Prostate gland (tissue), 2 donors: Measurements from ENCODE around the gene UQCR11. TPM values are rescaled to one million over a fixed set of nuclear protein-coding genes. Genes with fewer than 3 reads are reported as not detected.

Source experiments
- DNase-seq: peaks from one replicate; pipeline ENCODE4 v3.0.0-alpha.2; 2019; ENCODE audit warnings: low spot score
- H3K27ac ChIP-seq, 2 donors: fragments of 200-600 bp; sonication (generic); 2 replicates each; pipeline ENCODE4 v1.5.1; 2017 to 2019
- H3K27me3 ChIP-seq: fragments of 200-600 bp; sonication (generic); replicated peaks from 2 replicates; pipeline ENCODE4 v1.5.1; 2019; ENCODE audit not compliant: insufficient read depth
- H3K36me3 ChIP-seq, 2 donors: fragments of 200-600 bp; sonication (generic); 1 replicate in 1 of 2; 2 replicates in 1 of 2; pipeline versions ENCODE4 v1.5.1 to v1.8.1; 2017 to 2019
- H3K4me1 ChIP-seq: fragments of 200-600 bp; sonication (generic); replicated peaks from 2 replicates; pipeline ENCODE4 v1.5.1; 2019
- H3K4me3 ChIP-seq, 2 donors: fragments of 200-600 bp; sonication (generic); 2 replicates each; pipeline ENCODE4 v1.5.1; 2017 to 2019
- H3K9me3 ChIP-seq: fragments of 200-600 bp; sonication (generic); 2 replicates; pipeline ENCODE4 v1.5.1; 2017
- CTCF ChIP-seq, 4 experiments: fragments of 200-600 bp in 2 of 4; fragments of 450-650 bp in 2 of 4; sonication (generic) in 2 of 4; IDR thresholded peaks; 1 replicate in 3 of 4; 2 replicates in 1 of 4; pipeline ENCODE4 v1.5.1; 2016 to 2019; ENCODE audit warnings: antibody characterized with exemption in 4 of 4, mild to moderate bottlenecking in 2 of 4, moderate library complexity in 2 of 4
- POLR2A ChIP-seq: fragments of 450-650 bp; IDR thresholded peaks from one replicate; pipeline ENCODE4 v1.6.1; 2016; ENCODE audit warnings: antibody characterized with exemption, mild to moderate bottlenecking
- POLR2AphosphoS5 ChIP-seq: sonication (generic); formaldehyde crosslinking; IDR thresholded peaks from one replicate; pipeline ENCODE4 v1.6.1; 2017; ENCODE audit warnings: antibody characterized with exemption
- WGBS: methylation state at CpG from one replicate; pipeline ENCODE4 v1.1.5; 2018; 5-methylcytosine and 5-hydroxymethylcytosine counted together
- intact Hi-C: fragments of 100-400 bp; cut with DNase I; formaldehyde crosslinking; loops from one replicate; pipeline ENCODE4 v1.14.2; 2022
- total RNA-seq, 2 donors: library from RNA; depleted of rRNA; stranded (reverse); fragments of >200 nt; gene quantifications; one replicate each; pipeline ENCODE4 v1.1.0, GENCODE V29; 2016

UQCR11 gene
- total RNA-seq, 2 donors from 2014 or later: 87.1 to 108 TPM

- WGBS: under 1% methylated on average over 61 of the region's 101 CpGs
- intact Hi-C loops: loop anchor here (2.0 kb wide), 1 partner anchor 47 kb away; the partner anchor contains the start of gene UQCR11
- no peaks in the 10 kb centered on the region for H3K36me3 ChIP-seq
- no peaks in the 10 kb centered on the region for H3K9me3 ChIP-seq
- H3K4me3 ChIP-seq: peak overlapping the region; percentile 87 to 92
- DNase-seq: no peak
- H3K4me1 ChIP-seq: peaks cover 8% of the 10 kb centered on the region
- H3K27me3 ChIP-seq: no peaks in the 10 kb centered on the region
- no peak for TF ChIP-seq POLR2AphosphoS5
- TF ChIP-seq POLR2A: no peak
- no peak for TF ChIP-seq CTCF (IDR thresholded peaks at IDR 0.05)
- peak overlapping the region; percentile 49 to 58 for H3K27ac ChIP-seq
Measured at GRCh38 chr19:1651568-1652291, 46.5 kb upstream of the UQCR11 start.

- H3K4me3 ChIP-seq: peak overlapping the region; percentile 87 to 92
- WGBS: 4% methylated on average over 36 of the region's 36 CpGs
- DNase-seq: no peak
- H3K9me3 ChIP-seq: no peaks in the 10 kb centered on the region
- H3K4me1 ChIP-seq: peaks cover 8% of the 10 kb centered on the region
- no peak for TF ChIP-seq CTCF (IDR thresholded peaks at IDR 0.05)
- TF ChIP-seq POLR2A: no peak
- TF ChIP-seq POLR2AphosphoS5: no peak
- no peaks in the 10 kb centered on the region for H3K27me3 ChIP-seq
- intact Hi-C loops: no loop called here
- H3K36me3 ChIP-seq: no peaks in the 10 kb centered on the region
- peak overlapping the region; percentile 49 to 58 for H3K27ac ChIP-seq
Measured at GRCh38 chr19:1650650-1651567, 45.6 kb upstream of the UQCR11 start.

DNA sequence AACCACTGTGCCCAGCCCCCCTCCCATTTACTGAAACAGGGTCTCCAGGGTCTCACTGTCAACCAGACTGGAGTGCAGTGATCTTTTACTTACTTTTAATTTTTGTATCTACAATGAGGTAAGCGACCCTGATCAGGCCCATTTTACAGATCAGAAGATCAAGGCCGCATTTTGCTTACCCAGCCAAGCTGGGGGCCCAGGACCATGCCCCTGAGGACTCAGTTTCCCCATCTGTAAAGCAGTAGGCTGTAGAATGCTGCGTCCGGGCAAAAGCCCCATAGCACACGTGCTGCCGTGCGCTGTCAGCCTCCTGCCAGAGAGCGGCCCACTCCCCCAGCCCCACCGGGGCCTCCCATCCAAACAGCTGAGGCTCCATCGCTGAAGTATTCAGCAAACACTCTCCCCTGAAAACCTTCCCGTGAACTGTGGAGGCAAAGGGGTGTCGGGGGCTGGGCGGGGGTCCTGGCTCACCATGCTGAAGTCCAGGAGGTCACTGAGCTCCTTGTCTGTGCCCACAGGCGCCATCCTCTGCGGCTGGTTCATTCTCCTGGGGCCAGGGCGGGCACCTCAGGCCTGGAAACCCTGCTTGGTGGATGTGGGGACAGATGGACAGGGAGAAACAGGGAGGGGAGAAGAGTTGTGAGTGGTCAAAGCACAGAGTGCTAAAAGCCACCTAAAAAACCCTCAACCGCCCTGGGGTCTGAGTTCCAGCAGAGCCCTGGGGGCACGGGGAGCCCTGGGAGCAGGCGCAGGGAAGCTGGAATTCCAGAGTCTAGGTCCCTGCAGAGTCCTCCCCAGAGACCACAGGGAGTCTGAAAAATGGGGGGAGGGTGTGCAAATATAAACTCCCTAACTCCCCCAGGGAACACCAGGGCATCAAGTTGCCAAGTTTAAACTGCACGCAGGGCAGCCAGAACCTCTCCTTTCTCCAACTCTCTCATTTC is 44.7 kb upstream of the UQCR11 start:
- TF ChIP-seq CTCF (IDR thresholded peaks at IDR 0.05) (no peak), POLR2AphosphoS5 (no peak), POLR2A (no peak)
- Histone ChIP-seq H3K9me3 (no peaks in the 10 kb centered on the region), H3K27me3 (no peaks in the 10 kb centered on the region), H3K4me1 (peaks cover 8% of the 10 kb centered on the region), H3K27ac (no peak overlapping the region), H3K36me3 (no peaks in the 10 kb centered on the region), H3K4me3 (no peak overlapping the region)
- no peak for DNase-seq
- intact Hi-C loops: no loop called here
- WGBS: 85% methylated on average over 20 of the region's 20 CpGs

DNA sequence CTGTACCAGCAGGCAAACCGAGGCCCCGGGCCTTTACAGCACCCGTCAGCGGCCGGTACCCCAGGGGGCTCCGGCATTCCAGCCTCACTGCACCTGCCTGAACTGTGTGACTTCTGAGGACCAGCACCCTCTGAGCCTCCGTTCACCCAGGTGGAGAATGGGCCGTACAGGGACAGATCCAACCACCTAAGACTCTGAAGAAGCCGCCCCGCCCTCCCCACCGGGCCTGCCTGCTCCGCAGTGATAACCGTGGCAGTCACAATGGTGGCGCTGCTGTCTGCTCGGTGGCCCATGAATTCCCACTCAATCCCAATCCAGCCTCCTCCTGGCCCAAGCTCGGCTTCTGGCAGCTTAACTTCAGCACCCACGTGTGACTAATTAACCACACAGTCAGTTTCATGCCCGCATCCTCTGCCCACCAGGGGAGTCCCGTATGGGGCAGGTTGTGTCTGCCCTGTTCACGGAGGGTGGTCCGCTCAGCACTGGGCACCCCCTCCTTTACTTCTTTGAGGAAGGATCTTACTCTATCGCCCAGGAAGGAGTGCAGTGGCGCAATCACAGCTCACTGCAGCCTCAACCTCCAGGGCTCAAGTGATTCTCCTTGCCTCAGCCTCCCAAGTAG is 43.8 kb upstream of the UQCR11 start:
- intact Hi-C loops: no loop called here
- Histone ChIP-seq H3K36me3 (no peaks in the 10 kb centered on the region), H3K9me3 (no peaks in the 10 kb centered on the region), H3K27me3 (no peaks in the 10 kb centered on the region), H3K27ac (no peak overlapping the region), H3K4me1 (peaks cover 8% of the 10 kb centered on the region), H3K4me3 (no peak overlapping the region)
- no peak for TF ChIP-seq POLR2A
- no peak for TF ChIP-seq POLR2AphosphoS5
- TF ChIP-seq CTCF (IDR thresholded peaks at IDR 0.05): no peak
- no peak for DNase-seq
- WGBS: 84% methylated on average over 23 of the region's 23 CpGs
